ENCODE results near the gene LOXHD1.

The LOXHD1 gene

GRCh38 chr18:46657115-46657955 lies at the start of gene LOXHD1:
Gene LOXHD1 (minus strand): TSS chr18:46657220. CDS start chr18:46657033, 187 bp downstream.
- DNase-seq, result no peak

GRCh38 chr18:46705521-46705920 lies 48.5 kb upstream of the LOXHD1 start:
- no peak for DNase-seq

GRCh38 chr18:46704816-46705215 lies 47.8 kb upstream of the LOXHD1 start:
- no peak for DNase-seq

- DNase-seq, result no peak
Measured at GRCh38 chr18:46704189-46704588, 47.2 kb upstream of the LOXHD1 start.

- no peak for DNase-seq
Measured at GRCh38 chr18:46702471-46702870, 45.5 kb upstream of the LOXHD1 start.

GRCh38 chr18:46700066-46700824 lies 43.2 kb upstream of the LOXHD1 start:
- DNase-seq, result no peak

GRCh38 chr18:46696702-46697101 lies 39.7 kb upstream of the LOXHD1 start:
- no peak for DNase-seq

GRCh38 chr18:46696268-46696667 lies 39.2 kb upstream of the LOXHD1 start:
- DNase-seq, result no peak

GRCh38 chr18:46693996-46694395 lies 37.0 kb upstream of the LOXHD1 start:
- no peak for DNase-seq

GRCh38 chr18:46688853-46689525 lies 32.0 kb upstream of the LOXHD1 start:
- DNase-seq, result no peak

GRCh38 chr18:46686186-46686585 lies 29.2 kb upstream of the LOXHD1 start:
- DNase-seq, result no peak

GRCh38 chr18:46683252-46683651 lies 26.2 kb upstream of the LOXHD1 start:
- DNase-seq, result no peak

GRCh38 chr18:46680784-46681695 lies 24.0 kb upstream of the LOXHD1 start:
- no peak for DNase-seq

- DNase-seq, result no peak
Measured at GRCh38 chr18:46679846-46680598, 23.0 kb upstream of the LOXHD1 start.

- DNase-seq, result no peak
Measured at GRCh38 chr18:46678785-46679399, 21.9 kb upstream of the LOXHD1 start.

GRCh38 chr18:46678041-46678440 lies 21.0 kb upstream of the LOXHD1 start:
- no peak for DNase-seq

- no peak for DNase-seq
Measured at GRCh38 chr18:46677611-46678010, 20.6 kb upstream of the LOXHD1 start.

GRCh38 chr18:46676182-46676835 lies 19.3 kb upstream of the LOXHD1 start:
- DNase-seq, result no peak

GRCh38 chr18:46675112-46675511 lies 18.1 kb upstream of the LOXHD1 start:
- no peak for DNase-seq

Measured in GF-D8 (cell line).